Ovary (tissue), 9 donors: ENCODE results near the gene RPTOR. TPM values are rescaled to one million over a fixed set of nuclear protein-coding genes. Genes with fewer than 3 reads are reported as not detected.

Experiments used
- DNase-seq, 5 donors: peaks; one replicate each; pipeline ENCODE4 v3.0.0-alpha.2; 2019 to 2020
- H3K27ac ChIP-seq, 2 donors: fragments of 200-600 bp; one replicate each; pipeline versions ENCODE4 v1.5.1 to v1.8.0; 2019 to 2022
- H3K27me3 ChIP-seq: fragments of 200-600 bp; one replicate; pipeline ENCODE4 v1.8.0; 2022
- H3K36me3 ChIP-seq: fragments of 200-600 bp; sonication (generic); one replicate; pipeline ENCODE4 v1.5.1; 2019
- H3K4me1 ChIP-seq: one replicate; pipeline ENCODE4 v1.8.1; 2013; ENCODE audit warnings: mild to moderate bottlenecking, moderate library complexity; ENCODE audit not compliant: insufficient read depth
- H3K4me3 ChIP-seq: fragments of 200-600 bp; sonication (generic); one replicate; pipeline ENCODE4 v1.5.1; 2017
- H3K9me3 ChIP-seq, 2 donors: fragments of 200-600 bp in 1 of 2; sonication (generic) in 1 of 2; one replicate each; pipeline versions ENCODE4 v1.5.1 to v1.8.1; 2013 to 2019; ENCODE audit warnings: mild to moderate bottlenecking in 1 of 2, moderate library complexity in 1 of 2
- EP300 ChIP-seq: sonication (generic); formaldehyde crosslinking; IDR thresholded peaks from one replicate; pipeline ENCODE4 v1.6.1; 2017; ENCODE audit warnings: antibody characterized with exemption
- POLR2A ChIP-seq: fragments of 450-650 bp; IDR thresholded peaks from one replicate; pipeline ENCODE4 v1.6.1; 2017; ENCODE audit warnings: antibody characterized with exemption, mild to moderate bottlenecking, moderate library complexity
- WGBS, 3 donors: extraction: QIAGEN DNeasy Blood & Tissue Kit in 1 of 3; methylation state at CpG; one replicate each; pipeline versions ENCODE4 v1.1.5 to v1.1.7; 2013 to 2017; 5-methylcytosine and 5-hydroxymethylcytosine counted together
- intact Hi-C, 4 donors: fragments of 100-400 bp; cut with DNase I; formaldehyde crosslinking; loops; one replicate each; pipeline versions ENCODE4 v1.11.0 to v1.15.1; 2022 to 2023
- polyA plus RNA-seq, 2 donors: library from polyadenylated mRNA; stranded (reverse); fragments of 200-250 nt in 1 of 2; fragments of 350-450 nt in 1 of 2; fragmentation: Illumina TruSeq in 1 of 2; extraction: RNeasy Lipid Tissue Mini Kit (QIAGEN cat#74804) in 1 of 2; gene quantifications; one replicate each; pipeline ENCODE4 v1.2.3, GENCODE V29; 2013 to 2014
- total RNA-seq, 7 donors: library from RNA; depleted of rRNA in 2 of 7; stranded (reverse); fragments of >200 nt in 2 of 7; fragmentation: NEBNext Ultra II Directional in 3 of 7; extraction: Animal tissue kit (Norgen Biotek cat#: 25700) in 3 of 7; gene quantifications; one replicate each; pipeline versions ENCODE4 v1.1.0 to v1.2.4, GENCODE V29; 2016 to 2023
- TF ChIP-seq, protein P1 (sequence below), 3 donors: fragments of 450-650 bp in 2 of 3; fragments of 200-600 bp in 1 of 3; IDR thresholded peaks; one replicate each; pipeline versions ENCODE4 v1.5.1 to v1.8.0; 2016 to 2022; ENCODE audit warnings: antibody characterized with exemption in 3 of 3, mild to moderate bottlenecking in 1 of 3
- donor health status: DM: no; HTN: no; CAD: no; lungs with moderate emphysema.
- donor health status: DM: no; HTN: no; CAD: no.
- donor health status: Bipolar disorder and iron deficiency.
- donor health status: DM: yes; HTN: yes; CAD: no.
- donor health status: DM: no; HTN: no; CAD: no.
- donor health status: DM: yes; HTN: yes; CAD: no.

RPTOR gene
- total and polyA plus RNA-seq, 9 donors: 11.1 to 41.9 (median 27.9) TPM

DNA sequence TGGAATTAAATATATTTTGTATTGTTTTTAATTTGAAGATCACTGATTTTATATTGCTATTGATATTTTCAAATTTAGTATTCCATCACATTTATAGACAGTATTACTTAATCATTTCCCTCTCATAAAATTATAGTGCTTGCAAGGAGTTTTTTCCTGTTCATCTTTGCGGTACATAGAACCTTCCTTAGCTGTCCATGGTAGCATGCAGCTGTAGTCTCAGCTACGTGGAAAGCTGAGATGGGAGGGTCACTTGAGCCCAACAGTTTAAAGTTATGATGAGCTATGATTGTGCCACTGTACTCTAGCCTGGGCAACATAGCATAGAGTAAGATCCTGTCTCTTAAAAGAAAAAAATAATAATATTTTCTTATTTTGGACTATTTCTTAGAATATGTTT, 231.2 kb downstream of the RPTOR start:
- WGBS, 3 donors: 87 to 93% (median 92%) methylated on average over 2 of the region's 2 CpGs
- intact Hi-C loops: loop anchor here in 1 of 4 donors (10.0 kb wide), 1 partner anchor 59 kb away; no protein-coding TSS in a partner anchor
- H3K27ac ChIP-seq: no peak overlapping the region
- H3K4me3 ChIP-seq: no peak overlapping the region
- H3K36me3 ChIP-seq: no peaks in the 10 kb centered on the region
- H3K27me3 ChIP-seq: no peaks in the 10 kb centered on the region
- H3K9me3 ChIP-seq: no peaks in the 10 kb centered on the region
- H3K4me1 ChIP-seq: no peaks in the 10 kb centered on the region
- DNase-seq: no peak
- TF ChIP-seq, protein P1, sequence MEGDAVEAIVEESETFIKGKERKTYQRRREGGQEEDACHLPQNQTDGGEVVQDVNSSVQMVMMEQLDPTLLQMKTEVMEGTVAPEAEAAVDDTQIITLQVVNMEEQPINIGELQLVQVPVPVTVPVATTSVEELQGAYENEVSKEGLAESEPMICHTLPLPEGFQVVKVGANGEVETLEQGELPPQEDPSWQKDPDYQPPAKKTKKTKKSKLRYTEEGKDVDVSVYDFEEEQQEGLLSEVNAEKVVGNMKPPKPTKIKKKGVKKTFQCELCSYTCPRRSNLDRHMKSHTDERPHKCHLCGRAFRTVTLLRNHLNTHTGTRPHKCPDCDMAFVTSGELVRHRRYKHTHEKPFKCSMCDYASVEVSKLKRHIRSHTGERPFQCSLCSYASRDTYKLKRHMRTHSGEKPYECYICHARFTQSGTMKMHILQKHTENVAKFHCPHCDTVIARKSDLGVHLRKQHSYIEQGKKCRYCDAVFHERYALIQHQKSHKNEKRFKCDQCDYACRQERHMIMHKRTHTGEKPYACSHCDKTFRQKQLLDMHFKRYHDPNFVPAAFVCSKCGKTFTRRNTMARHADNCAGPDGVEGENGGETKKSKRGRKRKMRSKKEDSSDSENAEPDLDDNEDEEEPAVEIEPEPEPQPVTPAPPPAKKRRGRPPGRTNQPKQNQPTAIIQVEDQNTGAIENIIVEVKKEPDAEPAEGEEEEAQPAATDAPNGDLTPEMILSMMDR (IDR thresholded peaks at IDR 0.05): no peak
- no peak for TF ChIP-seq POLR2A
- no peak for TF ChIP-seq EP300

GRCh38 chr17:80777274-80777673, 232.6 kb downstream of the RPTOR start:
- no peaks in the 10 kb centered on the region for H3K27me3 ChIP-seq
- H3K4me1 ChIP-seq: no peaks in the 10 kb centered on the region
- no peaks in the 10 kb centered on the region for H3K36me3 ChIP-seq
- no peaks in the 10 kb centered on the region for H3K9me3 ChIP-seq
- no peak overlapping the region for H3K27ac ChIP-seq
- no peak for TF ChIP-seq EP300
- TF ChIP-seq, protein P1 (IDR thresholded peaks at IDR 0.05): no peak
- DNase-seq: no peak
- WGBS, 3 donors: 92 to 96% (median 95%) methylated on average over 6 of the region's 6 CpGs
- no peak overlapping the region for H3K4me3 ChIP-seq
- intact Hi-C loops: loop anchor here in 1 of 4 donors (10.0 kb wide), 1 partner anchor 58 kb away; no protein-coding TSS in a partner anchor

DNA sequence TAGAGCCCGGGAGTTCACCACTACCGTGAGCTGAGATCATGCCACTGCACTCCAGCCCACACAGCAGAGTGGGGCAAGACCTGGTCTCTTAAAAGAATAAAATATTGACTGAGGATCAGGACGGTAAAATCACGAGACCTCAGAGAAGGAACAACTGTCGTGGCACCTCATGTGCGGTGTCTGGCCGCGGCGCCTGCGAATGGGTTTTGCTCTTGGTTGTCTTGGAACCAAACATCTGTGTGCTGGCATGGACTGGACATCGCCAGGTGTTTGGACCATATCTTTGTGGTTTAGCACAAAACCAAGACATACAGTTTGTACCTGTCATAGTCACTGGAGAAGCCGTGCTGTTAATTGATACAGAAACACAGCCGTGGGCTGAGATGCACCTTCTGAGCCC, 234.1 kb downstream of the RPTOR start:
- Histone ChIP-seq H3K36me3 (no peaks in the 10 kb centered on the region), H3K27me3 (no peaks in the 10 kb centered on the region), H3K27ac (no peak overlapping the region), H3K4me1 (peaks cover 6% of the 10 kb centered on the region), H3K4me3 (no peak overlapping the region), H3K9me3 (no peaks in the 10 kb centered on the region)
- intact Hi-C loops: loop anchor here in 1 of 4 donors (10.0 kb wide), 1 partner anchor 56 kb away; no protein-coding TSS in a partner anchor
- no peak for DNase-seq
- TF ChIP-seq, protein P1 (IDR thresholded peaks at IDR 0.05): no peak
- no peak for TF ChIP-seq POLR2A
- no peak for TF ChIP-seq EP300
- WGBS, 3 donors: 95 to 98% (median 98%) methylated on average over 13 of the region's 13 CpGs

DNA sequence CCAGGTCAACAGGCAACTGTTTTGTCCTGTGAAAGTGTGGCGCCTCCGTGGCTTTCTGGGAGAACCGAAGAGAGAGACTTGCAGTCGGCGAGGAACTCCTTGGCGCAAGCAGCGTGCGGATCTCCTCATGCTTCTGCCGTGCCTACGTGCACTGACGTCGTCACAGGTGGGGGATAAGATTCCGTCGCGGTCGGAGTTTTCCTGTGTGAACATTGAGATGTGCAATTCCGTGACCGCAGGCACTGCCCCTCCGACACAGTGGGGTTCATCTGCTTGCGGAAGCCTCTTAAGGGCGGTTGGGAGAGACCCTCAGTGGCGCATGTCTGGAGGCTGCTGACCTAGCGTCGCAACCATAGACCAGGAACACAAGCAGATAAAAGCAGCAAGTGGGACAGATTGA, 234.7 kb downstream of the RPTOR start:
- Histone ChIP-seq H3K36me3 (no peaks in the 10 kb centered on the region), H3K27ac (no peak overlapping the region), H3K9me3 (no peaks in the 10 kb centered on the region), H3K27me3 (no peaks in the 10 kb centered on the region), H3K4me3 (no peak overlapping the region), H3K4me1 (peaks cover 6% of the 10 kb centered on the region)
- TF ChIP-seq, protein P1 (IDR thresholded peaks at IDR 0.05): no peak
- no peak for TF ChIP-seq POLR2A
- TF ChIP-seq EP300: no peak
- intact Hi-C loops: loop anchor here in 1 of 4 donors (10.0 kb wide), 1 partner anchor 55 kb away; no protein-coding TSS in a partner anchor
- no peak for DNase-seq
- 97 to 99% (median 98%) methylated on average over 24 of the region's 24 CpGs for WGBS, 3 donors
